HG02852 (cell line): Measurements from ENCODE around the gene SH2D4B.

ENCODE experiments used
- ATAC-seq: cut with Tn5 transposase; IDR thresholded peaks from one replicate; pipeline ENCODE4 v1.9.1; 2021; ENCODE audit warnings: mild to moderate bottlenecking, moderate library complexity; ENCODE audit not compliant: unreplicated experiment

Gene SH2D4B

GRCh38 chr10:80503584-80504157 lies 34.0 kb upstream of the SH2D4B start:
- no peak for ATAC-seq

GRCh38 chr10:80504158-80504811 lies 33.4 kb upstream of the SH2D4B start:
- no peak for ATAC-seq

GRCh38 chr10:80504897-80505465 lies 32.7 kb upstream of the SH2D4B start:
- ATAC-seq = no peak

GRCh38 chr10:80506189-80506575 lies 31.5 kb upstream of the SH2D4B start:
- ATAC-seq = no peak

- ATAC-seq = no peak
Measured at GRCh38 chr10:80506836-80507487, 30.7 kb upstream of the SH2D4B start.

- no peak for ATAC-seq
Measured at GRCh38 chr10:80509108-80509402, 28.6 kb upstream of the SH2D4B start.

GRCh38 chr10:80509403-80510161 lies 28.1 kb upstream of the SH2D4B start:
- no peak for ATAC-seq

GRCh38 chr10:80512031-80512526 lies 25.6 kb upstream of the SH2D4B start:
- ATAC-seq = no peak

GRCh38 chr10:80513106-80513505 lies 24.6 kb upstream of the SH2D4B start:
- no peak for ATAC-seq

GRCh38 chr10:80515511-80515910 lies 22.2 kb upstream of the SH2D4B start:
- ATAC-seq = no peak

- ATAC-seq = no peak
Measured at GRCh38 chr10:80515941-80516340, 21.8 kb upstream of the SH2D4B start.

GRCh38 chr10:80516506-80517075 lies 21.1 kb upstream of the SH2D4B start:
- ATAC-seq = no peak

GRCh38 chr10:80517416-80518142 lies 20.1 kb upstream of the SH2D4B start:
- no peak for ATAC-seq

GRCh38 chr10:80518143-80518806 lies 19.4 kb upstream of the SH2D4B start:
- no peak for ATAC-seq

GRCh38 chr10:80518807-80519360 lies 18.8 kb upstream of the SH2D4B start:
- ATAC-seq = no peak

GRCh38 chr10:80519936-80520650 lies 17.6 kb upstream of the SH2D4B start:
- no peak for ATAC-seq

GRCh38 chr10:80520661-80521470 lies 16.8 kb upstream of the SH2D4B start:
- ATAC-seq = no peak

GRCh38 chr10:80522756-80523363 lies 14.8 kb upstream of the SH2D4B start:
- ATAC-seq = no peak
